ENCODE measurements around the gene LAIR2.

The LAIR2 gene

DNA sequence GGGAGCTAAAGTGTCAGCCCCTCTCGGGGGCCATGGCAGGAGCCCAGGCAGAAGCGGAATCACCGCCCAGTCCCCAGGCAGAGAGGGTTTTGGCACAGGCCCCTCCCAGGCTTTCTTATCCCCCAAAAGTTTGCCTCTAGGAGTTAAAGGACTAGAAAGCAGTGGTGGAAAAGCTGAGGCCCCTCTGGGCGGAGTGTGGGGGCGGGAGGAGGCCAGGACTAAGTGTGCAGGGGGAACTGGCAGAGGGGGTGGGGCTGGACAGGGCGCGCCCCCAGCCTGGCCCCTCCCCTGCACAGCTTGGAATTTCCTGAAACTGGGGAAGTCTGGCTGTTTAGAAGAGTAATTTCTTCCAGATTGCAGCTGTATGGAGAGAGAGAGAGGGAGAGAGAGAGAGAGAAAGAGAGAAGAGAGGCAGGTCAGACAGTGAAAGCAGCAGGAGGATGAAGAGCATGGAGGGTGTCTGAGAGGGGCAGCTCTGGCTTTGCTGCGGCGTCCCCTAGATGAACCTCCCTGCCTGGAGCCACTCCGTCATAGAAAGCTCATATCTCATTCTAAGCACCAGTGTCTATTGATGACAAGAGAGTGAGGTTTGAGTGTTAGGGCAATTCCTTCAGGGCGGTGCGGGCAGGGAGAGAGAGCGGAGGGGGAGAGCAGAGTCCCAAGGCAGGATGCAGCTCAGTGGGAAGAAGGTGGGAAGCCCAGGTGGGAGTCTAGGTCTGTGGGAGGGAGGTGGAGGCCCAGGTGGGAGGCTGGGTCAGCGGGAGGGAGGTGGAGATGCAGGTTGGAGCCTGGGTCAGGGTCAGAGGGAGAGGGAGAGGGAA is 29.4 kb upstream of the LAIR2 start, which contains the start of gene CDC42EP5:
Gene CDC42EP5, minus strand, starts transcription at position 226 of the 821 bp plus-strand sequence. CDS start 7,749 bp downstream, outside the sequence.
- in situ Hi-C loops (cut with MboI; ENCODE audit: low pct_unique_long_range_greater_than_20kb, low sequenced_read_pairs, unreplicated experiment): loop anchor here (25.0 kb wide), 2 partner anchors 639 to 1139 kb away; partner anchors contain the start of genes PPP1R12C, ZNF524, ZNF784 and ZNF865
- DNase-seq (ENCODE audit: low spot score): no peak
- TF ChIP-seq CTCF (IDR thresholded peaks at IDR 0.05; ENCODE audit: extremely low read depth, insufficient read depth, missing control alignments): no peak

DNA sequence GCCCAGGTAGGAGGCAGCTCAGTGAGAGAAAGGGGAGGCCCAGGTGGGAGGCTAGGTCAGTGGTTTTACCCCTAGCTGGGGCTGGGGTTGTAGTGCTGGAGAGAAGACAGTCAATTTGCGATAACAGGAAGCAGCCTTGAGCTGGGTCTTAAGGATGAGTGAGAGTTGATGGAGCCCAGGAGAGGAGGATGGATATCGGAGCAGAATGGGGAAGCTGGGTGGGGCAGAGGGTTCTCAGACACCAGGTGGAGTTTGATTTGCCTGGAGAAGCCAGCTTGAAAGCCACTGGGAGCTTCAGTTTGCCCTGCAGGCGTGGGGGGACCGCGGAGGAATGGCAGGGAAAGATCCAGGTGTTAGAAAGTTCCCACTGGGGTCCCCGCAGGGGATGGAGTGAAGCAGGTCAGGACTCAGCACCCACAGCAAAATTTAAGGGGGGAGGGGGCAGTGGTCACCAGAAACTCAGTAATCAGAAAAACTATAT is 28.7 kb upstream of the LAIR2 start:
- TF ChIP-seq CTCF (IDR thresholded peaks at IDR 0.05; ENCODE audit: extremely low read depth, insufficient read depth, missing control alignments): no peak
- in situ Hi-C loops (cut with MboI; ENCODE audit: low pct_unique_long_range_greater_than_20kb, low sequenced_read_pairs, unreplicated experiment): loop anchor here (25.0 kb wide), 2 partner anchors 638 to 1138 kb away; partner anchors contain the start of genes PPP1R12C, ZNF524, ZNF784 and ZNF865
- no peak for DNase-seq (ENCODE audit: low spot score)

DNA sequence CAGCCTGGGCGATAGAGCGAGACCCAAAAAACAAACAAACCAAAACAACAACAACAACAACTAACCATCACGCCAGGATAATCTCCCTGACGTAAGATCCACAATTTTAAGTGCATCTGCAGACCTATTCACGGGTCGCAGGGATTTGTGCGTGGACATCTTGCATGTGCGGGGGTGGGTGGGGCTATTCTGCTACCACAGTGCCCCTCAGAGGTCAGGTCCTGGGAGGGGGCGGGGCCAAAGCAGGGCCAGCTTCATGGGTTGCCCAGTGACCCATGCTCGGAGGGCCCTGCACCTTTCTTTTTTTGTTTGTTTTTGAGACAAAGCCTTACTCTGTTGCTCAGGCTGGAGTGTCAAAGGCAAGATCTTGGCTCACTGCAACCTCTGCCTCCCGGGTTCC is 26.9 kb upstream of the LAIR2 start:
- in situ Hi-C loops (cut with MboI; ENCODE audit: low pct_unique_long_range_greater_than_20kb, low sequenced_read_pairs, unreplicated experiment): loop anchor here (25.0 kb wide), 1 partner anchor 437 kb away; the partner anchor contains the start of gene NCR1
- no peak for TF ChIP-seq CTCF (IDR thresholded peaks at IDR 0.05; ENCODE audit: extremely low read depth, insufficient read depth, missing control alignments)

GRCh38 chr19:54477650-54478049 is 25.0 kb upstream of the LAIR2 start:
- DNase-seq (ENCODE audit: low spot score): no peak
- no peak for TF ChIP-seq CTCF (IDR thresholded peaks at IDR 0.05; ENCODE audit: extremely low read depth, insufficient read depth, missing control alignments)
- in situ Hi-C loops (cut with MboI; ENCODE audit: low pct_unique_long_range_greater_than_20kb, low sequenced_read_pairs, unreplicated experiment): loop anchor here (25.0 kb wide), 1 partner anchor 435 kb away; the partner anchor contains the start of gene NCR1

More for the DNA sequence above, 26.9 kb upstream of the LAIR2 start:
- no peak for DNase-seq (ENCODE audit: low spot score)

GRCh38 chr19:54478677-54479266 is 23.9 kb upstream of the LAIR2 start:
- in situ Hi-C loops (cut with MboI; ENCODE audit: low pct_unique_long_range_greater_than_20kb, low sequenced_read_pairs, unreplicated experiment): loop anchor here (25.0 kb wide), 1 partner anchor 434 kb away; the partner anchor contains the start of gene NCR1
- TF ChIP-seq CTCF (IDR thresholded peaks at IDR 0.05; ENCODE audit: extremely low read depth, insufficient read depth, missing control alignments): peak; percentile 72
- DNase-seq (ENCODE audit: low spot score): peak; percentile 62

GRCh38 chr19:54480051-54480450 is 22.6 kb upstream of the LAIR2 start:
- TF ChIP-seq CTCF (IDR thresholded peaks at IDR 0.05; ENCODE audit: extremely low read depth, insufficient read depth, missing control alignments): no peak
- in situ Hi-C loops (cut with MboI; ENCODE audit: low pct_unique_long_range_greater_than_20kb, low sequenced_read_pairs, unreplicated experiment): loop anchor here (10.0 to 25.0 kb wide), 2 partner anchors 175 to 432 kb away; partner anchors contain the start of gene NCR1
- DNase-seq (ENCODE audit: low spot score): no peak

Measured in GM13977 (cell line).